IMR-90 (cell line): ENCODE data around the gene FNTB. TPM values are rescaled to one million over a fixed set of nuclear protein-coding genes. Genes with fewer than 3 reads are reported as not detected.

Experiments
- ATAC-seq: fragments of 200-7000 bp; cut with Tn5 transposase; 2 replicates; pipeline ENCODE4 v1.9.1; 2020; ENCODE audit warnings: low read depth, mild to moderate bottlenecking, moderate library complexity
- BruUV-seq: library from RNA; stranded (reverse); fragments of 400-500 nt; replicated peaks from 2 replicates; lab custom pipeline; 2021; lab: Mats Ljungman, UMichigan
- CTCF ChIA-PET: fragments of 300-600 bp; formaldehyde crosslinking; extraction: SDS; loops from one replicate; lab custom pipeline; 2021; ENCODE audit warnings: antibody characterized with exemption; lab: Yijun Ruan, JAX
- POLR2A ChIA-PET: fragments of 300-600 bp; sonication (Branson Sonifier 250); formaldehyde crosslinking; loops from one replicate; lab custom pipeline; 2022; ENCODE audit warnings: antibody characterized with exemption; ENCODE audit not compliant: unreplicated experiment; lab: Charles Lee
- DNase-seq: peaks from one replicate; pipeline ENCODE4 v3.0.0; 2013
- H2AFZ ChIP-seq: replicated peaks from 2 replicates; pipeline ENCODE3; 2013; ENCODE audit warnings: low read length, mild to moderate bottlenecking; ENCODE audit not compliant: poor library complexity
- H2AK5ac ChIP-seq: 2 replicates; pipeline ENCODE4 v1.6.1; 2013; ENCODE audit warnings: low read depth, low read length, inconsistent platforms
- H2AK9ac ChIP-seq: replicated peaks from 2 replicates; pipeline ENCODE3; 2013; ENCODE audit warnings: mild to moderate bottlenecking, low read depth, low read length, moderate library complexity; ENCODE audit not compliant: poor library complexity
- H2BK120ac ChIP-seq: 2 replicates; pipeline ENCODE4 v1.6.1; 2013; ENCODE audit warnings: low read depth, low read length, inconsistent platforms
- H2BK15ac ChIP-seq: 3 replicates; pipeline ENCODE4 v1.6.1; 2013; ENCODE audit warnings: low read depth, low read length, inconsistent platforms
- H2BK20ac ChIP-seq: 2 replicates; pipeline ENCODE4 v1.6.1; 2013; ENCODE audit warnings: low read depth, mild to moderate bottlenecking, inconsistent platforms, low read length, moderate library complexity
- H2BK5ac ChIP-seq: 2 replicates; pipeline ENCODE4 v1.6.1; 2013; ENCODE audit warnings: mild to moderate bottlenecking, low read depth, low read length, inconsistent platforms; ENCODE audit not compliant: poor library complexity, severe bottlenecking
- H3K14ac ChIP-seq: replicated peaks from 2 replicates; pipeline ENCODE4 v1.6.1; 2013; ENCODE audit warnings: low read depth, low read length, inconsistent platforms
- H3K18ac ChIP-seq: 2 replicates; pipeline ENCODE4 v1.6.1; 2013; ENCODE audit warnings: low read depth, low read length, control low read depth
- H3K23ac ChIP-seq: 2 replicates; pipeline ENCODE4 v1.6.1; 2013; ENCODE audit warnings: low read depth, low read length, inconsistent platforms
- H3K27ac ChIP-seq: 2 replicates; pipeline ENCODE4 v1.5.1; 2013; ENCODE audit warnings: mild to moderate bottlenecking, control low read depth, low read length; ENCODE audit not compliant: insufficient read depth
- H3K27me3 ChIP-seq: 2 replicates; pipeline ENCODE4 v1.6.1; 2013; ENCODE audit warnings: low read length; ENCODE audit not compliant: control insufficient read depth, insufficient read depth
- H3K36me3 ChIP-seq: 2 replicates; pipeline ENCODE4 v1.6.1; 2013; ENCODE audit warnings: low read length, mixed read lengths; ENCODE audit not compliant: control insufficient read depth, insufficient read depth
- H3K4ac ChIP-seq: 2 replicates; pipeline ENCODE4 v1.6.1; 2013; ENCODE audit warnings: low read depth, low read length, inconsistent platforms
- H3K4me1 ChIP-seq: 2 replicates; pipeline ENCODE4 v1.6.1; 2013; ENCODE audit warnings: low read length, mixed read lengths; ENCODE audit not compliant: control insufficient read depth, insufficient read depth
- H3K4me2 ChIP-seq: 2 replicates; pipeline ENCODE4 v1.6.1; 2013; ENCODE audit warnings: low read depth, mild to moderate bottlenecking, control low read depth, low read length, moderate library complexity
- H3K4me3 ChIP-seq: 2 replicates; pipeline ENCODE4 v1.5.1; 2013; ENCODE audit warnings: low read depth, mild to moderate bottlenecking, control low read depth, low read length, moderate library complexity; ENCODE audit not compliant: insufficient read depth
- H3K56ac ChIP-seq: 2 replicates; pipeline ENCODE4 v1.6.1; 2013; ENCODE audit warnings: low read length, inconsistent platforms; ENCODE audit not compliant: insufficient read depth; ENCODE audit errors: extremely low read depth
- H3K79me1 ChIP-seq, 2 experiments: 2 replicates each; pipeline ENCODE4 v1.6.1; 2013; ENCODE audit warnings: low read length in 2 of 2, inconsistent platforms in 1 of 2, low read depth in 1 of 2
- H3K9ac ChIP-seq: 2 replicates; pipeline ENCODE4 v1.6.1; 2013; ENCODE audit warnings: low read depth, low read length, control low read depth
- H3K9me1 ChIP-seq: 2 replicates; pipeline ENCODE4 v1.6.1; 2013; ENCODE audit warnings: low read length, inconsistent platforms; ENCODE audit not compliant: insufficient read depth
- H3K9me3 ChIP-seq: 2 replicates; pipeline ENCODE4 v1.6.1; 2013; ENCODE audit warnings: low read length; ENCODE audit not compliant: control insufficient read depth, insufficient read depth
- H4K20me1 ChIP-seq: 2 replicates; pipeline ENCODE4 v1.6.1; 2013; ENCODE audit warnings: low read length, inconsistent platforms; ENCODE audit not compliant: insufficient read depth
- H4K5ac ChIP-seq: 2 replicates; pipeline ENCODE4 v1.6.1; 2013; ENCODE audit warnings: mild to moderate bottlenecking, low read depth, low read length, control low read depth
- H4K8ac ChIP-seq, 2 experiments: 2 replicates each; pipeline ENCODE4 v1.6.1; 2013; ENCODE audit warnings: low read depth in 2 of 2, low read length in 2 of 2, control low read depth in 1 of 2, inconsistent platforms in 1 of 2
- H4K91ac ChIP-seq: 2 replicates; pipeline ENCODE4 v1.6.1; 2013; ENCODE audit warnings: low read depth, low read length, inconsistent platforms; ENCODE audit not compliant: insufficient read depth
- NFE2L2 ChIP-seq: fragments of 150-350 bp; IDR thresholded peaks from 2 replicates; pipeline ENCODE4 v1.6.1; 2016; ENCODE audit warnings: low read depth, mild to moderate bottlenecking, low read length
- RAD21 ChIP-seq: IDR thresholded peaks from 2 replicates; pipeline ENCODE4 v1.6.1; 2012; ENCODE audit warnings: low read length, improper control_type of control experiment
- WGBS, 2 experiments: methylation state at CpG; one replicate each; pipeline versions ENCODE4 v1.1.5 to v1.1.7; 2013; ENCODE audit warnings: missing lambda C conversion rate in 2 of 2; ENCODE audit not compliant: insufficient read length in 1 of 2; ENCODE audit errors: extremely low coverage in 2 of 2; 5-methylcytosine and 5-hydroxymethylcytosine counted together
- dilution Hi-C: fragments of 300-500 bp; cut with HindIII; formaldehyde crosslinking; loops from one replicate; pipeline ENCODE4 v1.14.3; 2018; ENCODE audit warnings: low sequenced_read_pairs; ENCODE audit not compliant: unreplicated experiment
- in situ Hi-C: fragments of 300-500 bp; cut with MboI; formaldehyde crosslinking; loops from 3 replicates; pipeline ENCODE4 v1.14.3; 2019; ENCODE audit warnings: low sequenced_read_pairs, inconsistent platforms, mixed read lengths
- intact Hi-C: fragments of 100-400 bp; cut with micrococcal nuclease; formaldehyde crosslinking; loops from 2 replicates; pipeline ENCODE4 v1.10.0; 2022
- polyA plus RNA-seq, 3 experiments: library from polyadenylated mRNA; depleted of rRNA; stranded (reverse); fragments of >200 nt; gene quantifications; 2 replicates each; pipeline ENCODE4 v1.2.3, GENCODE V29; 2012; ENCODE audit warnings: low replicate concordance in 1 of 3
- total RNA-seq: library from RNA; depleted of rRNA; stranded (reverse); fragments of >200 nt; gene quantifications from 2 replicates; pipeline ENCODE4 v1.2.3, GENCODE V29; 2012
- TF ChIP-seq, protein P1 (sequence below): fragments of 150-350 bp; IDR thresholded peaks from 2 replicates; pipeline ENCODE4 v1.6.1; 2016; ENCODE audit warnings: low read depth, mild to moderate bottlenecking, low read length, moderate library complexity, borderline replicate concordance

FNTB gene
- total and polyA plus RNA-seq, 2 of the 4 experiments (the other 2 are of a cell fraction), result 9.9 to 18.5 TPM

DNA sequence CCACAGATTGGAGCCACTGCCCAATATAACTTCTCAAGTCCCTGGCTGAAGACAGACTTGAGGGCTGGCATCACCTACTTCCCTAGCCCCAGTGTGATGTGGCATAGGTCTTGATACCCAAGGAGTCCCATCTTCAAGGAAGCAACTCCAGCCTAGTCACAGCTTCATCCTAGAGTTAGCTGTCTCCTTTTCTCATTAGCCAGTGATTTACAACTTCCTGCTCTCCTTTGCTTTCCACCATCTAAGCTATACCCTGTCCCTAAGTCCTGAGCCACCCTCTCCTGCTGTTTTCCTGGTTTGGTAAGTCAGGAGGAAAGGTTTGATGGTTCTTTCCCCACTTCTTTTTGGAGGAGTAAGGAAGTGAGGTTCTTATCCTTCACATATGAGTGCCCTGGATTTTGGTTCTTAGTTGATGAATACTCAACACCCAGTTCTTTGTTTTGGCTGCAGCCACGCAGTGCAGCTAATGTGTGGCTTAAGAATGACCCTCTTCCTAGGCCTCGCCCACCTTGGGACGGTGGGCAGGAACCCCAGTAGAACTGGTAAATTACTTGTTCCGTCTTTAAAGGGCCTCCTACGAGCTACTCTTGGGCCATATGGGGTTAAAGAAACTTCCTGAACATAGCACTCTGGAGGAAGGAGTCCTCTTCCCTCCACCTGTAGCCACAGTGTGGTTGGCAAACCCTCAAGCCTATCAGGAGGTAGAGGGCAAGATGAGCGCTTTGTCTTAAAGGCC is 40.2 kb upstream of the FNTB start:
- Histone ChIP-seq H4K5ac (no peak overlapping the region), H3K36me3 (peaks cover 20% of the 10 kb centered on the region), H2AK9ac (no peak overlapping the region), H2BK5ac (no peak overlapping the region), H2AFZ (no peak overlapping the region), H3K4ac (no peak overlapping the region), H3K79me1 (no peaks in the 10 kb centered on the region), H2BK20ac (no peak overlapping the region), H4K20me1 (no peaks in the 10 kb centered on the region), H3K9me1 (no peaks in the 10 kb centered on the region; the same call in 1 of the 2 replicates), H3K23ac (no peak overlapping the region), H3K4me3 (no peak overlapping the region), H3K14ac (no peak overlapping the region), H4K91ac (no peak overlapping the region), H2BK15ac (no peak overlapping the region), H3K27ac (no peak overlapping the region), H2BK120ac (no peak overlapping the region), H3K4me2 (no peak overlapping the region), H2AK5ac (no peak overlapping the region), H3K4me1 (no peaks in the 10 kb centered on the region), H3K9ac (no peak overlapping the region), H3K18ac (no peak overlapping the region), H3K9me3 (no peaks in the 10 kb centered on the region), H3K27me3 (no peaks in the 10 kb centered on the region), H3K56ac (no peak overlapping the region), H4K8ac (no peak overlapping the region)
- intact Hi-C loops (no loop called here), in situ Hi-C loops (no loop called here), dilution Hi-C loops (no loop called here)
- ChIA-PET CTCF (no interaction called here), POLR2A (no interaction called here)
- TF ChIP-seq NFE2L2 (no peak), RAD21 (no peak)
- TF ChIP-seq, protein P1, sequence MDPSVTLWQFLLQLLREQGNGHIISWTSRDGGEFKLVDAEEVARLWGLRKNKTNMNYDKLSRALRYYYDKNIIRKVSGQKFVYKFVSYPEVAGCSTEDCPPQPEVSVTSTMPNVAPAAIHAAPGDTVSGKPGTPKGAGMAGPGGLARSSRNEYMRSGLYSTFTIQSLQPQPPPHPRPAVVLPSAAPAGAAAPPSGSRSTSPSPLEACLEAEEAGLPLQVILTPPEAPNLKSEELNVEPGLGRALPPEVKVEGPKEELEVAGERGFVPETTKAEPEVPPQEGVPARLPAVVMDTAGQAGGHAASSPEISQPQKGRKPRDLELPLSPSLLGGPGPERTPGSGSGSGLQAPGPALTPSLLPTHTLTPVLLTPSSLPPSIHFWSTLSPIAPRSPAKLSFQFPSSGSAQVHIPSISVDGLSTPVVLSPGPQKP, result no peak
- BruUV-seq, result no TSS peak
- DNase-seq (no peak), ATAC-seq (no peak)
- no CpG with 5 or more reads among the region's 6 CpGs for WGBS, 2 experiments
